Upper lobe of left lung (tissue), 6 donors: ENCODE data around the gene CYP4F2. TPM values are rescaled to one million over a fixed set of nuclear protein-coding genes. Genes with fewer than 3 reads are reported as not detected.
"Not testable (repeated sequence)": the region's sequence is repeated elsewhere in the genome, so short reads cannot be mapped to it uniquely, and the experiment has no call there.

ENCODE experiments used
- ATAC-seq, 2 donors: fragments of 200-7000 bp; cut with Tn5 transposase; one replicate each; pipeline ENCODE4 v1.9.1; 2022; ENCODE audit warnings: mild to moderate bottlenecking in 2 of 2, moderate library complexity in 2 of 2; ENCODE audit not compliant: low FRiP score in 2 of 2
- DNase-seq, 2 donors: peaks; one replicate each; pipeline ENCODE4 v3.0.0-alpha.2; 2019 to 2020
- H3K27ac ChIP-seq, 4 donors: fragments of 200-600 bp; sonication (generic); one replicate each; pipeline ENCODE4 v1.5.1; 2016 to 2019
- H3K27me3 ChIP-seq, 4 donors: fragments of 200-600 bp; sonication (generic); one replicate each; pipeline ENCODE4 v1.5.1; 2017 to 2019
- H3K36me3 ChIP-seq, 4 donors: fragments of 200-600 bp; sonication (generic); one replicate each; pipeline ENCODE4 v1.5.1; 2016 to 2019
- H3K4me1 ChIP-seq, 4 donors: fragments of 200-600 bp; sonication (generic); one replicate each; pipeline ENCODE4 v1.5.1; 2018 to 2019
- H3K4me3 ChIP-seq, 4 donors: fragments of 200-600 bp; sonication (generic); one replicate each; pipeline ENCODE4 v1.5.1; 2017 to 2019; ENCODE audit warnings: mild to moderate bottlenecking in 2 of 4, moderate library complexity in 1 of 4
- H3K9me3 ChIP-seq, 4 donors: fragments of 200-600 bp; sonication (generic); one replicate each; pipeline ENCODE4 v1.5.1; 2018 to 2019
- EP300 ChIP-seq, 4 donors: sonication (generic); formaldehyde crosslinking; IDR thresholded peaks; one replicate each; pipeline ENCODE4 v1.5.1; 2017; ENCODE audit warnings: antibody characterized with exemption in 4 of 4, control low read depth in 2 of 4
- POLR2A ChIP-seq, 4 donors: fragments of 450-650 bp; IDR thresholded peaks; one replicate each; pipeline ENCODE4 v1.5.1; 2016 to 2017; ENCODE audit warnings: antibody characterized with exemption in 4 of 4, mild to moderate bottlenecking in 2 of 4
- POLR2AphosphoS5 ChIP-seq, 2 donors: sonication (generic); formaldehyde crosslinking; IDR thresholded peaks; one replicate each; pipeline ENCODE4 v1.5.1; 2017; ENCODE audit warnings: antibody characterized with exemption in 2 of 2
- WGBS, 2 donors: methylation state at CpG; one replicate each; pipeline ENCODE4 v1.1.5; 2017 to 2018; 5-methylcytosine and 5-hydroxymethylcytosine counted together
- total RNA-seq, 6 donors: library from RNA; depleted of rRNA in 4 of 6; stranded (reverse); fragments of >200 nt in 4 of 6; gene quantifications; one replicate each; pipeline versions ENCODE4 v1.1.0 to v1.2.1, GENCODE V29; 2016 to 2021
- TF ChIP-seq, protein P1 (sequence below), 6 experiments: fragments of 450-650 bp in 4 of 6; fragments of 200-600 bp in 2 of 6; sonication (generic) in 2 of 6; IDR thresholded peaks; one replicate each; pipeline ENCODE4 v1.5.1; 2016 to 2019; ENCODE audit warnings: antibody characterized with exemption in 6 of 6
- donor health status: DM: no; HTN: no; CAD: no; lungs with moderate emphysema.
- donor health status: DM: no; HTN: yes; CAD: no; lungs with severe emphysema.

The CYP4F2 gene
- total RNA-seq, 6 donors from 2014 or later: 0.23 to 0.40 TPM; not detected in 4

DNA sequence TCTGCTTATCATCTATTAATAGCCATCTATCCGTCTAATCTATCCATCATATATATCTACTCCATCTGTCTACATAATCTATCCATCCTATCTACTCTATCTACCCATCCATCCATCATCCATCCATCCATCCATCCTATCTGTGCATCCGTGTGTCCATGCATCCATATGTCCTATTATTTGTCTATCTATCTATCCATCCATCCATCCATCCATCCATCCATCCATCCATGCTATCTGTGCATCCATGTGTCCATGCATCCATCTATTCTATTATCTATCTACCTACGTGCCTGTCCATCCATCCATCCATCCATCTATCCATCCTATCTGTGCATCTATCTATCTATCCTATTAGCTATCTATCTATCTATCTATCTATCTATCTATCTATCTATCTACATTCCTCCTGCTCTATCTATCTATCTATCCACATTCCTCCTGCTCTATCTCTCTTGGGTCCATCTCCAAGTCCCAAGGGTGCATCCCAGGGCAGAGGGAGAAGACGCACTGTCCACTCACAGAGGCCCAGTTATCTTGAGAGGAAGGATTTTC lies 1.9 kb downstream of the CYP4F2 start:
- WGBS, 2 donors: 67 to 82% methylated on average over 4 of the region's 4 CpGs
- peaks cover 0 to 5% (median 0%) of the 10 kb centered on the region in 4 donors for H3K4me1 ChIP-seq
- DNase-seq: no peak
- no peaks in the 10 kb centered on the region for H3K36me3 ChIP-seq
- H3K4me3 ChIP-seq: no peak overlapping the region
- ATAC-seq: no peak
- no peak for TF ChIP-seq EP300 (IDR thresholded peaks at IDR 0.05)
- no peak for TF ChIP-seq POLR2A (IDR thresholded peaks at IDR 0.05)
- TF ChIP-seq, protein P1, sequence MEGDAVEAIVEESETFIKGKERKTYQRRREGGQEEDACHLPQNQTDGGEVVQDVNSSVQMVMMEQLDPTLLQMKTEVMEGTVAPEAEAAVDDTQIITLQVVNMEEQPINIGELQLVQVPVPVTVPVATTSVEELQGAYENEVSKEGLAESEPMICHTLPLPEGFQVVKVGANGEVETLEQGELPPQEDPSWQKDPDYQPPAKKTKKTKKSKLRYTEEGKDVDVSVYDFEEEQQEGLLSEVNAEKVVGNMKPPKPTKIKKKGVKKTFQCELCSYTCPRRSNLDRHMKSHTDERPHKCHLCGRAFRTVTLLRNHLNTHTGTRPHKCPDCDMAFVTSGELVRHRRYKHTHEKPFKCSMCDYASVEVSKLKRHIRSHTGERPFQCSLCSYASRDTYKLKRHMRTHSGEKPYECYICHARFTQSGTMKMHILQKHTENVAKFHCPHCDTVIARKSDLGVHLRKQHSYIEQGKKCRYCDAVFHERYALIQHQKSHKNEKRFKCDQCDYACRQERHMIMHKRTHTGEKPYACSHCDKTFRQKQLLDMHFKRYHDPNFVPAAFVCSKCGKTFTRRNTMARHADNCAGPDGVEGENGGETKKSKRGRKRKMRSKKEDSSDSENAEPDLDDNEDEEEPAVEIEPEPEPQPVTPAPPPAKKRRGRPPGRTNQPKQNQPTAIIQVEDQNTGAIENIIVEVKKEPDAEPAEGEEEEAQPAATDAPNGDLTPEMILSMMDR (IDR thresholded peaks at IDR 0.05): no peak
- TF ChIP-seq POLR2AphosphoS5 (IDR thresholded peaks at IDR 0.05): no peak
- no peaks in the 10 kb centered on the region for H3K9me3 ChIP-seq
- H3K27ac ChIP-seq: no peak overlapping the region
- peaks cover 0 to 5% (median 0%) of the 10 kb centered on the region in 4 donors for H3K27me3 ChIP-seq

DNA sequence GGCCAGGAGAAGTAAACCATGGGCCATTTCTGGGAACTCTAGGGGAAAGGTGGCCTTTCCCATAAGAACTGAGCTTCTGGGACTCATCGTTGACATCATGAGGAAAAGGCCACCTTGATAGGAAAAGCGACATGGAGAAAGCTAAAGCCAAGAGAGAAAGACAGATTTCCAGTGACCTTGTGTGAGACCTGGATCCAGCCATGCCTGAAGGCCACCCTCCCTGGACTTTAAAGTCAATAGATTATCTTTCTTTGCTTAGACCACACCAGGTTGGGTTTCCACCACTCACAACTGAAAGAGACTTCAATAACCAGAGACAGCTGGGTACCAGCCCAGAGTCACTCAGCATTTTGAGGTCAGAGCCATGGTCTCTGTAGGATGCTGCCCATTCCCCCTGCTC lies 3.5 kb downstream of the CYP4F2 start:
- 71 to 88% methylated on average over 2 of the region's 2 CpGs for WGBS, 2 donors
- DNase-seq (no peak), ATAC-seq (no peak)
- Histone ChIP-seq H3K4me1 (no peaks in the 10 kb centered on the region), H3K27ac (no peak overlapping the region), H3K4me3 (no peak overlapping the region), H3K27me3 (no peaks in the 10 kb centered on the region), H3K9me3 (no peaks in the 10 kb centered on the region), H3K36me3 (no peaks in the 10 kb centered on the region)
- TF ChIP-seq POLR2A (IDR thresholded peaks at IDR 0.05) (no peak), EP300 (IDR thresholded peaks at IDR 0.05) (no peak), POLR2AphosphoS5 (IDR thresholded peaks at IDR 0.05) (no peak)
- TF ChIP-seq, protein P1 (IDR thresholded peaks at IDR 0.05): no peak

DNA sequence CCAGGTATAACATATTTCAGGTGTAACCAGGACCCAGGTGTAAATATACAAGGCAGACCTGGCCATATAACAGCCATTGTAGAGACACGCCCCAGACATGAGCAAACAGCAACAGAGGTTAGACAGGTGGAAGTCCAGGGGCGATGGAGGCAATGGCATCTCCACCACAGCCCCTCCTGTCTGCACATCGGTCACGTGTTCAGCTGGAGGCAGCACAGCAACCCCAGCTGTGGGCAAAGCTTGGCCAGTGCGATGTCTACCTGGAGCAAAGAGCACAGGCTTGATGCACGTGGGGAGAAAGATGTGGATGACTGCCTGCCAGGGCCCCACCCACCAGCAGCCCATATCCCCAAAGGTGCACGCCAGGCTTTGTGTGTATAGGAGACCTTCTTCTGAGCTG lies 4.4 kb downstream of the CYP4F2 start:
- no peaks in the 10 kb centered on the region for H3K36me3 ChIP-seq
- DNase-seq: peak in 1 of 2 donors; percentile 18
- H3K27ac ChIP-seq: no peak overlapping the region
- no peak overlapping the region for H3K4me3 ChIP-seq
- no peaks in the 10 kb centered on the region for H3K4me1 ChIP-seq
- TF ChIP-seq, protein P1 (IDR thresholded peaks at IDR 0.05): no peak
- no peak for TF ChIP-seq POLR2AphosphoS5 (IDR thresholded peaks at IDR 0.05)
- TF ChIP-seq POLR2A (IDR thresholded peaks at IDR 0.05): no peak
- TF ChIP-seq EP300 (IDR thresholded peaks at IDR 0.05): no peak
- WGBS, 2 donors: 64 to 65% methylated on average over 5 to 7 of the region's 7 CpGs
- ATAC-seq: no peak
- H3K9me3 ChIP-seq: no peaks in the 10 kb centered on the region
- no peaks in the 10 kb centered on the region for H3K27me3 ChIP-seq

DNA sequence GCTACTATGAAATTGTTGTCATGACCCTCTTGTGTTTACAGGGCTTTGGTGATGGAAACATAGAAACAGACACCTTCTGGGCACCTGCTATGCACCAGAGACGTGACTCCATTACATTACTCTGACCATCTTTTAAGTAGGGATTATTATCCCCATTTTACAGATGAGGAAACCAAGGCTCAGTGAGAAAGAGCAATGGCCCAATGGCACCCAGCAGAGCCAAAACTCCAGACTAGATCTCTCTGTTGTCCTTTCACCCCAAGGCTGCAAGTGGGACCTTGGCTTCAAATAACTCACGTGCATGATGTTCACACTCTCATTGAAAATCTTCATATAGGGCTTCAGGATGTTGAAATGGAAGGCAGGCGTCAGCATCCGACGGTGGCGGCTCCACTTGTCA lies 5.9 kb downstream of the CYP4F2 start:
- Histone ChIP-seq H3K4me3 (no peak overlapping the region), H3K27me3 (no peaks in the 10 kb centered on the region), H3K4me1 (no peaks in the 10 kb centered on the region), H3K9me3 (no peaks in the 10 kb centered on the region), H3K27ac (no peak overlapping the region), H3K36me3 (no peaks in the 10 kb centered on the region)
- ATAC-seq: no peak
- no peak for TF ChIP-seq POLR2AphosphoS5 (IDR thresholded peaks at IDR 0.05)
- no peak for TF ChIP-seq EP300 (IDR thresholded peaks at IDR 0.05)
- TF ChIP-seq POLR2A (IDR thresholded peaks at IDR 0.05): no peak
- TF ChIP-seq, protein P1 (IDR thresholded peaks at IDR 0.05): no peak
- 70 to 73% methylated on average over 1 to 6 of the region's 6 CpGs for WGBS, 2 donors
- no peak for DNase-seq

DNA sequence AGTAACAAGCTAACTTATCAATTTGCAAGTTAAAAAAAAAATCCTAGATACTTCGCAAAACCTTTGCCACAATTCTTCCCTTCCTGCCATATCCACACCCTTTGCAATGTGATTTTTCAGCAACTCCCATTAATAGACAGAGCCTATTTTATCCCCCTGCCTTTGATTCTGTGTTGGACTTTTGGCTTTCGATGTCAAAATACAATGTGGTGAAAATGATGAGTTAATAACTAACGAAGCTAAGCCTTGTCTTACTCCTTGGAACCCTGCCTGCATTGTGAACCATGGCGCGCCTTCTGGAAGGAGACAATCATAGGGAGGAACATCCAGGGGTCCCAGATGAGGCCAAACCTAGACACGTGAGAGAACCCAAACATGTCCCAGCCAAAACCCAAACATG lies 6.4 kb downstream of the CYP4F2 start:
- H3K27me3 ChIP-seq: no peaks in the 10 kb centered on the region
- H3K4me3 ChIP-seq: no peak overlapping the region
- WGBS, 2 donors: 76 to 81% methylated on average over 6 of the region's 6 CpGs
- H3K36me3 ChIP-seq: no peaks in the 10 kb centered on the region
- TF ChIP-seq POLR2AphosphoS5 (IDR thresholded peaks at IDR 0.05): no peak
- TF ChIP-seq POLR2A (IDR thresholded peaks at IDR 0.05): no peak
- no peak for TF ChIP-seq EP300 (IDR thresholded peaks at IDR 0.05)
- TF ChIP-seq, protein P1 (IDR thresholded peaks at IDR 0.05): no peak
- H3K27ac ChIP-seq: no peak overlapping the region
- DNase-seq (no peak), ATAC-seq (no peak)
- H3K9me3 ChIP-seq: no peaks in the 10 kb centered on the region
- H3K4me1 ChIP-seq: no peaks in the 10 kb centered on the region

DNA sequence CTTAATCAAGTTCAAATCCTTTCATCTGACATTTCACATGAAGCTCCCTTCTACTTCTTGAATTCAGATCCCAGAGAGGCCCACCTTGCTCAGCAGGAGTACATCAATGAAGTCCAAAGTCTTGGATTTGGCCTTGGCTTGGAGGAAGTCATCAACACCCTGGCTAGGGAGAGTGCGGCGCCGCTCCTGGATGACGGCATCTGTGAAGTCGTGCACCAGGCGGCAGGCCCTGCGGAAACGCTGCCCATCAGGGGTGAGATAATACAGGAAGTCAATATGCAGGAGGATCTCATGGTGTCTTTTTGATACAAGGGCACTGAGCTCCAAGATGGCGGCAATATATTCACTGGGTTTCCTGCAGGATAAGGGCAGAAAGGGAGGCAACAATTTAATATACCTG lies 8.5 kb downstream of the CYP4F2 start:
- ATAC-seq, H3K27me3 ChIP-seq, H3K4me3 ChIP-seq, H3K27ac ChIP-seq, H3K36me3 ChIP-seq, H3K4me1 ChIP-seq, H3K9me3 ChIP-seq: not testable (repeated sequence)
- WGBS, 2 donors: 73 to 89% methylated on average over 3 to 9 of the region's 9 CpGs
- DNase-seq: peak in 1 of 2 donors; percentile 58
